HG03196 (cell line): ENCODE results near the gene NFATC1.

Experiments used
- ATAC-seq: cut with Tn5 transposase; IDR thresholded peaks from one replicate; pipeline ENCODE4 v1.9.1; 2021; ENCODE audit not compliant: unreplicated experiment

NFATC1 gene

GRCh38 chr18:79387214-79387613 is 8.5 kb upstream of the NFATC1 start:
- ATAC-seq, result no peak

- ATAC-seq, result no peak
Measured at GRCh38 chr18:79387615-79388014, 8.1 kb upstream of the NFATC1 start.

GRCh38 chr18:79388043-79388442 is 7.7 kb upstream of the NFATC1 start:
- no peak for ATAC-seq

- no peak for ATAC-seq
Measured at GRCh38 chr18:79389689-79390088, 6.0 kb upstream of the NFATC1 start.

GRCh38 chr18:79392226-79392625 is 3.5 kb upstream of the NFATC1 start:
- ATAC-seq, result no peak

- ATAC-seq, result no peak
Measured at GRCh38 chr18:79393181-79393634, 2.5 kb upstream of the NFATC1 start.

GRCh38 chr18:79393635-79394533 is 1.8 kb upstream of the NFATC1 start:
- no peak for ATAC-seq

- ATAC-seq, result no peak
Measured at GRCh38 chr18:79394534-79395307, 1.0 kb upstream of the NFATC1 start.

- ATAC-seq, result no peak
Measured at GRCh38 chr18:79395308-79395640, 456 bp upstream of the NFATC1 start.

- no peak for ATAC-seq
Measured at GRCh38 chr18:79396431-79397246, 909 bp downstream of the NFATC1 start.

GRCh38 chr18:79397247-79397829 is 1.6 kb downstream of the NFATC1 start:
- no peak for ATAC-seq

GRCh38 chr18:79397830-79398761 is 2.4 kb downstream of the NFATC1 start:
- no peak for ATAC-seq

GRCh38 chr18:79399275-79400081 is 3.7 kb downstream of the NFATC1 start:
- no peak for ATAC-seq

GRCh38 chr18:79400091-79400590 is 4.4 kb downstream of the NFATC1 start:
- no peak for ATAC-seq

GRCh38 chr18:79400591-79401381 is 5.1 kb downstream of the NFATC1 start:
- ATAC-seq, result no peak

- ATAC-seq, result no peak
Measured at GRCh38 chr18:79401494-79402208, 5.9 kb downstream of the NFATC1 start.

GRCh38 chr18:79402209-79402576 is 6.5 kb downstream of the NFATC1 start:
- ATAC-seq, result no peak
